Mesenchymal stem cell (in vitro differentiated cells and primary cell): ENCODE measurements around the gene LY6G5C.

Experiments used
- DNase-seq: peaks from one replicate; pipeline ENCODE4 v3.0.0-alpha.2; 2013
- H2AFZ ChIP-seq: one replicate; pipeline ENCODE4 v1.6.1; 2013; ENCODE audit warnings: low read depth, mild to moderate bottlenecking, control low read depth, inconsistent platforms, low read length, moderate library complexity
- H2AK5ac ChIP-seq: 2 replicates; pipeline ENCODE4 v1.6.1; 2013; ENCODE audit warnings: low read length, moderate library complexity, mild to moderate bottlenecking, inconsistent platforms; ENCODE audit not compliant: severe bottlenecking
- H2BK120ac ChIP-seq: one replicate; pipeline ENCODE4 v1.6.1; 2013; ENCODE audit warnings: low read depth, mild to moderate bottlenecking, inconsistent platforms, low read length, moderate library complexity
- H2BK12ac ChIP-seq, 2 experiments: one replicate each; pipeline ENCODE4 v1.6.1; 2013; ENCODE audit warnings: inconsistent platforms in 2 of 2, low read length in 2 of 2, mild to moderate bottlenecking in 2 of 2, moderate library complexity in 2 of 2, control low read depth in 1 of 2
- H2BK15ac ChIP-seq: one replicate; pipeline ENCODE4 v1.6.1; 2013; ENCODE audit warnings: mild to moderate bottlenecking, low read depth, inconsistent platforms; ENCODE audit not compliant: poor library complexity, severe bottlenecking
- H2BK5ac ChIP-seq: 2 replicates; pipeline ENCODE4 v1.6.1; 2013; ENCODE audit warnings: low read depth, mild to moderate bottlenecking, low read length, control low read depth, inconsistent platforms; ENCODE audit not compliant: poor library complexity, severe bottlenecking
- H3K14ac ChIP-seq, 2 experiments: one replicate each; pipeline ENCODE4 v1.6.1; 2013; ENCODE audit warnings: inconsistent platforms in 2 of 2, low read length in 2 of 2, control low read depth in 1 of 2, mild to moderate bottlenecking in 1 of 2, moderate library complexity in 1 of 2
- H3K18ac ChIP-seq, 2 experiments: one replicate each; pipeline ENCODE4 v1.6.1; 2013; ENCODE audit warnings: inconsistent platforms in 2 of 2, low read length in 2 of 2, control low read depth in 1 of 2, low read depth in 1 of 2, mild to moderate bottlenecking in 1 of 2
- H3K23ac ChIP-seq, 2 experiments: one replicate each; pipeline ENCODE4 v1.6.1; 2013; ENCODE audit warnings: inconsistent platforms in 2 of 2, low read length in 2 of 2, mild to moderate bottlenecking in 2 of 2, moderate library complexity in 2 of 2, control low read depth in 1 of 2
- H3K27ac ChIP-seq: 2 replicates; pipeline ENCODE4 v1.5.1; 2013; ENCODE audit warnings: mild to moderate bottlenecking, moderate library complexity, low read length, control low read depth, inconsistent platforms; ENCODE audit not compliant: poor library complexity, severe bottlenecking
- H3K27me3 ChIP-seq, 2 experiments: 2 replicates each; pipeline versions ENCODE4 v1.6.1 to v1.7.0; 2013; ENCODE audit warnings: low read length in 2 of 2, mild to moderate bottlenecking in 2 of 2, moderate library complexity in 2 of 2, control low read depth in 1 of 2, inconsistent platforms in 1 of 2; ENCODE audit not compliant: control insufficient read depth in 1 of 2, insufficient read depth in 1 of 2
- H3K36me3 ChIP-seq, 2 experiments: 2 replicates each; pipeline versions ENCODE4 v1.6.1 to v1.7.0; 2013; ENCODE audit warnings: low read length in 2 of 2, control low read depth in 1 of 2, inconsistent platforms in 1 of 2, low read depth in 1 of 2, mild to moderate bottlenecking in 1 of 2; ENCODE audit not compliant: insufficient read depth in 2 of 2, control insufficient read depth in 1 of 2
- H3K4ac ChIP-seq, 2 experiments: one replicate each; pipeline ENCODE4 v1.6.1; 2013; ENCODE audit warnings: inconsistent platforms in 2 of 2, low read length in 2 of 2, mild to moderate bottlenecking in 2 of 2, moderate library complexity in 2 of 2, control low read depth in 1 of 2, low read depth in 1 of 2
- H3K4me1 ChIP-seq: 2 replicates; pipeline ENCODE4 v1.6.1; 2013; ENCODE audit warnings: low read depth, low read length, control low read depth; ENCODE audit not compliant: control insufficient read depth, insufficient read depth
- H3K4me2 ChIP-seq: 2 replicates; pipeline ENCODE4 v1.6.1; 2013; ENCODE audit warnings: low read length, mild to moderate bottlenecking, inconsistent platforms; ENCODE audit not compliant: poor library complexity, severe bottlenecking
- H3K4me3 ChIP-seq, 2 experiments: 2 replicates each; pipeline versions ENCODE4 v1.5.1 to v1.7.0; 2013; ENCODE audit warnings: low read length in 2 of 2, mild to moderate bottlenecking in 2 of 2, control low read depth in 1 of 2, low read depth in 1 of 2; ENCODE audit not compliant: insufficient read depth in 1 of 2
- H3K79me1 ChIP-seq: replicated peaks from 2 replicates; pipeline ENCODE4 v1.6.1; 2013; ENCODE audit warnings: mild to moderate bottlenecking, control low read depth, low read length, inconsistent platforms; ENCODE audit not compliant: poor library complexity, severe bottlenecking
- H3K9ac ChIP-seq: 2 replicates; pipeline ENCODE4 v1.7.0; 2013; ENCODE audit warnings: mild to moderate bottlenecking, low read length, moderate library complexity
- H3K9me3 ChIP-seq: 2 replicates; pipeline ENCODE4 v1.7.0; 2013; ENCODE audit warnings: mild to moderate bottlenecking, low read length; ENCODE audit not compliant: control insufficient read depth
- H4K8ac ChIP-seq: one replicate; pipeline ENCODE4 v1.6.1; 2013; ENCODE audit warnings: inconsistent platforms, mild to moderate bottlenecking, low read length, moderate library complexity
- H4K91ac ChIP-seq: one replicate; pipeline ENCODE4 v1.6.1; 2013; ENCODE audit warnings: mild to moderate bottlenecking, low read length, inconsistent platforms
- WGBS: methylation state at CpG from one replicate; pipeline ENCODE4 v1.1.7; 2013; ENCODE audit warnings: mixed read lengths; 5-methylcytosine and 5-hydroxymethylcytosine counted together

The LY6G5C gene

DNA sequence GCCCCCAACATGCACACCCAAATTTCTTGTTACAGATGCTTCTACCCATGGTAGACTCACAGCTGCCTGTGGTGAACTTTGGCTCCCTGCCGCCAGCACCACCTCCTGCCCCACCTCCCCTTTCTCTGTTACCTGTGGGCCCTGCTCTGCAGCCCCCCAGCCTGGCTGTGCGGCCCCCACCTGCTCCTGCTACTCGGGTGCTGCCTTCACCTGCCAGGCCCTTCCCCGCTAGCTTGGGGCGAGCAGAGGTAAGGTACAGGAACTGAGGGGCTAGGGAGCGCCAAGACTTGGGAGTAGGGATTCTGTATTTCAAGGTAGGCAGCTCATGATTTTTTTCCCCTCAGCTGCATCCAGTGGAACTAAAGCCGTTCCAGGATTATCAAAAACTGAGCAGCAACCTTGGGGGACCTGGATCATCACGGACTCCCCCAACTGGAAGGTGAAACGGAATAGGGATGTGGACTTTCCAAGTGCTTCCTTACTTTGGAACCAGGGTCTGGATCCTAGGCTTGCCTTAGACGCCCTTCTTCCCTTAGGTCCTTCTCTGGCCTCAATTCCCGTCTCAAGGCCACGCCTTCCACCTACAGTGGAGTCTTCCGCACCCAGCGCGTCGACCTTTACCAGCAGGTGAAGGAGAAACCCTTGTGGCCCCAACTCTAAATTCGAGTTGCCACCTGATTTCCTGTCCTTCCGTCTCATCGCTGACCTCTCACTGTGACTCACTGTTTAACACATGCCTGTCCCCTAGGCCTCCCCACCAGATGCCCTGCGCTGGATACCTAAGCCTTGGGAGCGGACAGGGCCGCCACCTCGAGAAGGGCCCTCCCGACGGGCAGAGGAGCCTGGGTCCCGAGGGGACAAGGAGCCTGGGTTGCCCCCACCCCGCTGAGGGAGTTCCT, 43.9 kb downstream of the LY6G5C start:
- Histone ChIP-seq H3K36me3 (peaks cover 90 to 97% of the 10 kb centered on the region in 2 experiments), H3K4ac (no peak overlapping the region), H3K79me1 (peaks cover 17% of the 10 kb centered on the region), H3K18ac (no peak overlapping the region), H4K91ac (no peak overlapping the region), H2BK15ac (no peak overlapping the region), H2BK120ac (no peak overlapping the region), H3K14ac (no peak overlapping the region), H3K27ac (no peak overlapping the region), H3K4me1 (peaks cover 1% of the 10 kb centered on the region), H4K8ac (no peak overlapping the region), H2AFZ (no peak overlapping the region), H3K23ac (no peak overlapping the region), H3K4me3 (no peak overlapping the region), H2BK5ac (no peak overlapping the region), H3K27me3 (no peaks in the 10 kb centered on the region), H3K9ac (no peak overlapping the region), H3K9me3 (no peaks in the 10 kb centered on the region), H3K4me2 (no peak overlapping the region), H2BK12ac (no peak overlapping the region), H2AK5ac (no peak overlapping the region)
- WGBS, result 92% methylated on average over 26 of the region's 27 CpGs
- DNase-seq, result no peak

DNA sequence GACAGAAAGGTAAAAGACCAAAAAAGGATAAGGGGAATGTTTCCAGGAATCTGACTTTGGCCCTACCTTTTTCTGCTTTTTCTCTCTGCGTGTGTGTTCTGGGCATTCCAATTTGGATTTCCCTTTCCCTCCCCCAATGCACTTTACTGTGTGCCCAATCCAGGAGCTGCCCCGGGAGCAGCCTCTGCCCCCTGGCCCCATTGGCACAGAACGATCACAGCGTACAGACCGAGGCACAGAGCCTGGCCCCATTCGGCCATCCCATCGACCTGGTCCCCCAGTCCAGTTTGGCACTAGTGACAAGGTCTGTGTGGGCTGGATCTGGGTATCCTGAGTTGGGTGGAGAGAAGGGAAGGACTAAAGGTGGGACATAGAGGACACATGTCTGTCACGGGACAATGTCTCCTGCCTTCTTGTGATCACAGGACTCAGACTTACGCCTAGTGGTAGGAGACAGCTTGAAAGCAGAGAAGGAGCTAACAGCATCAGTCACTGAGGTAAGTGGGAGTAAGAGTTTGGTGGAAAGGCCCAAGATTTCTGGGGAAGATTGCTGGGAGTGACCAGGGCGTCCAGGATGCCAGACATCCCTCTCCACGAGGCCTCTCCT, 45.8 kb downstream of the LY6G5C start:
- H2AFZ ChIP-seq, result no peak overlapping the region
- no peak overlapping the region for H2BK12ac ChIP-seq
- DNase-seq, result no peak
- H3K79me1 ChIP-seq, result peaks cover 17% of the 10 kb centered on the region
- no peak overlapping the region for H2BK5ac ChIP-seq
- no peak overlapping the region for H3K14ac ChIP-seq
- peak overlapping the region; percentile 60 for H3K9ac ChIP-seq
- peak overlapping the region in 1 of 2 experiments; percentile 27 for H3K23ac ChIP-seq
- H3K27ac ChIP-seq, result no peak overlapping the region
- no peak overlapping the region for H3K4me3 ChIP-seq
- H3K4me1 ChIP-seq, result peaks cover 1% of the 10 kb centered on the region
- no peaks in the 10 kb centered on the region for H3K27me3 ChIP-seq
- H2BK15ac ChIP-seq, result no peak overlapping the region
- no peak overlapping the region for H3K4ac ChIP-seq
- 87% methylated on average over 11 of the region's 11 CpGs for WGBS
- H4K91ac ChIP-seq, result no peak overlapping the region
- no peak overlapping the region for H3K4me2 ChIP-seq
- no peak overlapping the region for H3K18ac ChIP-seq
- no peak overlapping the region for H4K8ac ChIP-seq
- no peaks in the 10 kb centered on the region for H3K9me3 ChIP-seq
- H3K36me3 ChIP-seq, result peaks cover 90 to 97% of the 10 kb centered on the region in 2 experiments
- H2AK5ac ChIP-seq, result no peak overlapping the region
- no peak overlapping the region for H2BK120ac ChIP-seq

DNA sequence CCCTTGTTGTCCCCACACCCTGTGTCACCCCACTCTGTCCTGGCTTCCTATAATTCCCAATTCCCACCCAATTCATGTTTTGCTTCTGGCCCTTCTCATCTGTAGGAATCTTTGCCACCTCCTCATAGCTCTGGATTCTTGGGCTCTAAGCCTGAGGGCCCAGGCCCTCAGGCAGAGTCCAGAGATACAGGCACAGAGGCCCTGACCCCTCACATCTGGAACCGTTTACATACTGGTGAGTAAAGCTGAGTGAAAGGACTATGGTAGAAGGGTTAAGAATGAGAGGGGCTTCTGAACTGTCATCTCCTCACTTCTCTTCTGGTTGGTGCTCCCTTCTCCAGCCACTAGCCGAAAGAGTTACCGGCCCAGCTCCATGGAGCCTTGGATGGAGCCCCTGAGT, 46.7 kb downstream of the LY6G5C start:
- H3K23ac ChIP-seq, result no peak overlapping the region
- H2BK120ac ChIP-seq, result no peak overlapping the region
- no peak for DNase-seq
- H2BK12ac ChIP-seq, result no peak overlapping the region
- H3K79me1 ChIP-seq, result peaks cover 18% of the 10 kb centered on the region
- no peak overlapping the region for H3K4ac ChIP-seq
- H3K4me3 ChIP-seq, result no peak overlapping the region
- H2BK15ac ChIP-seq, result no peak overlapping the region
- no peak overlapping the region for H2AFZ ChIP-seq
- H3K4me2 ChIP-seq, result no peak overlapping the region
- peak overlapping the region; percentile 60 for H3K9ac ChIP-seq
- WGBS, result 83% methylated on average over 3 of the region's 3 CpGs
- no peak overlapping the region for H2AK5ac ChIP-seq
- no peak overlapping the region for H3K14ac ChIP-seq
- H3K27me3 ChIP-seq, result no peaks in the 10 kb centered on the region
- no peak overlapping the region for H2BK5ac ChIP-seq
- H3K9me3 ChIP-seq, result no peaks in the 10 kb centered on the region
- no peak overlapping the region for H3K27ac ChIP-seq
- H3K18ac ChIP-seq, result no peak overlapping the region
- H3K36me3 ChIP-seq, result peaks cover 90 to 97% of the 10 kb centered on the region in 2 experiments
- H4K8ac ChIP-seq, result no peak overlapping the region
- no peak overlapping the region for H4K91ac ChIP-seq
- H3K4me1 ChIP-seq, result peaks cover 1% of the 10 kb centered on the region

DNA sequence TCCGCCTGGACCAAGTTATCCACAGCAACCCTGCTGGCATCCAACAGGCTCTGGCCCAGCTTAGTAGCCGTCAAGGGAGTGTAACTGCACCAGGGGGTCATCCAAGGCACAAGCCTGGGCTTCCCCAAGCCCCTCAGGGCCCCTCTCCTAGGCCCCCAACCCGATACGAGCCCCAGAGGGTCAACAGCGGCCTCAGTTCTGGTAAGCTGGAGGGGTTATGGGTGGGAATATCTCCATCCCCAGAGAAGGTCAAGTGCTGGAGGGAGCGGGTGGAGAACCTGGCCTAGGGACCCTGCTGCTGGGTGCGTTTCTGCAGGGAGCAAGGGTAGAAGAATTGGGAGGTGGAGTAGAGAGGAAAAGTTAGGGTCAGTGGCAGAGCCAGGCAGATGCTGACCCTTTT, 47.4 kb downstream of the LY6G5C start:
- no peak overlapping the region for H3K4me3 ChIP-seq
- no peak overlapping the region for H2BK5ac ChIP-seq
- H3K27ac ChIP-seq, result no peak overlapping the region
- H3K4ac ChIP-seq, result no peak overlapping the region
- no peak overlapping the region for H2BK120ac ChIP-seq
- DNase-seq, result no peak
- H3K4me2 ChIP-seq, result no peak overlapping the region
- H2BK12ac ChIP-seq, result no peak overlapping the region
- H3K36me3 ChIP-seq, result peaks cover 92 to 98% of the 10 kb centered on the region in 2 experiments
- H4K8ac ChIP-seq, result no peak overlapping the region
- no peak overlapping the region for H2AK5ac ChIP-seq
- no peak overlapping the region for H2AFZ ChIP-seq
- H3K14ac ChIP-seq, result no peak overlapping the region
- H3K23ac ChIP-seq, result no peak overlapping the region
- H3K18ac ChIP-seq, result no peak overlapping the region
- H4K91ac ChIP-seq, result no peak overlapping the region
- H3K79me1 ChIP-seq, result peaks cover 21% of the 10 kb centered on the region
- no peaks in the 10 kb centered on the region for H3K9me3 ChIP-seq
- H3K4me1 ChIP-seq, result peaks cover 1% of the 10 kb centered on the region
- 97% methylated on average over 7 of the region's 7 CpGs for WGBS
- no peak overlapping the region for H2BK15ac ChIP-seq
- no peaks in the 10 kb centered on the region for H3K27me3 ChIP-seq
- H3K9ac ChIP-seq, result peak overlapping the region; percentile 60
